Activated CD4-positive, CD25-positive, alpha-beta regulatory T cell treated with anti-CD3 and anti-CD28 coated beads, Interleukin-2, amount 50 U/mL, for 24 hours (primary cell): Measurements from ENCODE around the gene DNAAF1.
"Not testable (repeated sequence)": the region's sequence is repeated elsewhere in the genome, so short reads cannot be mapped to it uniquely, and the experiment has no call there.

ENCODE experiments used
- ATAC-seq, 2 donors: fragments of 150-1000 bp; cut with Tn5 transposase; one replicate each; pipeline ENCODE4 v1.10.0; 2021; ENCODE audit warnings: mild to moderate bottlenecking in 1 of 2, moderate library complexity in 1 of 2

DNAAF1 gene

GRCh38 chr16:84212631-84213030 lies 67.5 kb downstream of the DNAAF1 start:
- no peak for ATAC-seq

- ATAC-seq, result no peak
These were observed 69.5 kb downstream of the DNAAF1 start for GRCh38 chr16:84214451-84215066.

DNA sequence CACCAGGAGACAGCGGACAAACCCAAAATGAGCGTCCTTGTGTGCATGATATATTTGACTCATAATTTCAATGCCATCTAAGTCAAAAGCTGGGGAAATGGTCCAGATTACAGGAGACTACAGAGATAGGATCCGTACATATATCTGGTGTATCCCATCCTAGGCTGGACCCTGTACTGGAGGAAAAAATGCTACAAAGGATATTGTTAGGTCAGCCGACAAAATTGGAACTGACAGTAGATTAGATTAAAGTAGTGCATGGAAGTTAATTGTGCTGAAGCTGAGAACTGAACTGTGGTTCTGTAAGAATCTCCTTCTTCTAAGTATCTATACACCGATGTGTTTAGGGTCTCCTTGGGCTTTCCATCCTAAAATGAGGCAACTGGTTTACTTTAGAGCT lies 70.4 kb downstream of the DNAAF1 start:
- ATAC-seq, result no peak

- ATAC-seq, result not testable (repeated sequence)
These were observed 71.0 kb downstream of the DNAAF1 start for GRCh38 chr16:84216144-84216543.

- ATAC-seq, result no peak
These were observed 73.2 kb downstream of the DNAAF1 start for GRCh38 chr16:84218176-84218823.

DNA sequence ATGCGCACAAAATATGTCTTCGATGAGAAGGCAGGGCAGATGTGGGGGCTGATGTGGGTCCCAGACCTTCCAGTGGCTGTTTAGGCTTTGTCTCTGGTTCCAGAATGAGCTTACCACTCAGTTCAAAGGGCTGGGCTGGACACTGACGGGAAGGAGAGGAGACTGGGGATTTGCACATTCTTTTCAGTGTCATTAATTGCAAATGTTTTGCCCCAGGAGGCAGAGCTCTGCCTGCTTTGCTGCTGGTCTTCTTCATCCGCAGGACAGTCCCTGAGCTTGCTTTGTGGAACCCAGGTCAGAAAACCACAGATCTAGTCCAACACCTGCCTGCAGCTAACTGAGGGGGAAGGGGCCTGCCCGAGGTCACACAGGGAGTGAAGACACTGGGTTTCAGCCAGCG lies 73.8 kb downstream of the DNAAF1 start:
- ATAC-seq, result no peak

- no peak for ATAC-seq
These were observed 75.7 kb downstream of the DNAAF1 start for GRCh38 chr16:84220851-84221250.

GRCh38 chr16:84223456-84223855 lies 78.3 kb downstream of the DNAAF1 start:
- no peak for ATAC-seq

- ATAC-seq, result no peak
These were observed 79.4 kb downstream of the DNAAF1 start for GRCh38 chr16:84224554-84224953.

GRCh38 chr16:84225126-84225525 lies 80.0 kb downstream of the DNAAF1 start:
- no peak for ATAC-seq

- no peak for ATAC-seq
These were observed 80.5 kb downstream of the DNAAF1 start for GRCh38 chr16:84225571-84225970.

- no peak for ATAC-seq
These were observed 80.9 kb downstream of the DNAAF1 start for GRCh38 chr16:84226026-84226425.
